H9 (cell line): ENCODE data around the gene STX8. TPM values are rescaled to one million over a fixed set of nuclear protein-coding genes. Genes with fewer than 3 reads are reported as not detected.

Source experiments
- DNase-seq: peaks from one replicate; pipeline ENCODE4 v3.0.0-alpha.2; 2017
- H2AFZ ChIP-seq: one replicate; pipeline ENCODE4 v1.6.1; 2013; ENCODE audit warnings: mild to moderate bottlenecking, low read length, control low read depth, moderate library complexity
- H2AK5ac ChIP-seq: 2 replicates; pipeline ENCODE4 v1.6.1; 2013; ENCODE audit warnings: low read length, control low read depth, mixed read lengths; ENCODE audit not compliant: insufficient read length
- H2BK120ac ChIP-seq: one replicate; pipeline ENCODE4 v1.6.1; 2013; ENCODE audit warnings: low read depth, mild to moderate bottlenecking, low read length, control low read depth, inconsistent platforms; ENCODE audit not compliant: poor library complexity, severe bottlenecking
- H2BK12ac ChIP-seq: 2 replicates; pipeline ENCODE4 v1.6.1; 2013; ENCODE audit warnings: low read length, control low read depth, mixed read lengths, low read depth; ENCODE audit not compliant: insufficient read length
- H2BK15ac ChIP-seq: 2 replicates; pipeline ENCODE4 v1.6.1; 2013; ENCODE audit warnings: low read depth, low read length, control low read depth
- H2BK20ac ChIP-seq: one replicate; pipeline ENCODE4 v1.6.1; 2013; ENCODE audit warnings: low read depth, mild to moderate bottlenecking, low read length, control low read depth, inconsistent platforms; ENCODE audit not compliant: poor library complexity, severe bottlenecking
- H2BK5ac ChIP-seq: 2 replicates; pipeline ENCODE4 v1.6.1; 2013; ENCODE audit warnings: low read length, control low read depth, mixed read lengths; ENCODE audit not compliant: insufficient read length
- H3K14ac ChIP-seq: 2 replicates; pipeline ENCODE4 v1.6.1; 2013; ENCODE audit warnings: low read length, control low read depth; ENCODE audit not compliant: insufficient read depth
- H3K18ac ChIP-seq: 2 replicates; pipeline ENCODE4 v1.6.1; 2013; ENCODE audit warnings: low read depth, mild to moderate bottlenecking, mixed read lengths, low read length, control low read depth; ENCODE audit not compliant: insufficient read length
- H3K23ac ChIP-seq: 2 replicates; pipeline ENCODE4 v1.6.1; 2013; ENCODE audit warnings: low read length, control low read depth, mixed read lengths, low read depth; ENCODE audit not compliant: insufficient read length
- H3K23me2 ChIP-seq: 2 replicates; pipeline ENCODE4 v1.6.1; 2013; ENCODE audit warnings: low read depth, mild to moderate bottlenecking, mixed read lengths, low read length, control low read depth; ENCODE audit not compliant: insufficient read length, poor library complexity, severe bottlenecking
- H3K27ac ChIP-seq: 2 replicates; pipeline ENCODE4 v1.5.1; 2013; ENCODE audit warnings: low read length, control low read depth, mixed read lengths, low read depth; ENCODE audit not compliant: insufficient read length
- H3K27me3 ChIP-seq: 2 replicates; pipeline ENCODE4 v1.6.1; 2013; ENCODE audit warnings: low read length, control low read depth, inconsistent platforms; ENCODE audit not compliant: insufficient read depth
- H3K4ac ChIP-seq: 2 replicates; pipeline ENCODE4 v1.6.1; 2013; ENCODE audit warnings: low read depth, mild to moderate bottlenecking, control low read depth, inconsistent platforms, low read length, moderate library complexity
- H3K4me1 ChIP-seq: 2 replicates; pipeline ENCODE4 v1.6.1; 2013; ENCODE audit warnings: low read length, control low read depth, inconsistent platforms; ENCODE audit not compliant: insufficient read depth
- H3K4me2 ChIP-seq: 2 replicates; pipeline ENCODE4 v1.6.1; 2013; ENCODE audit warnings: low read length, control low read depth, mixed read lengths; ENCODE audit not compliant: insufficient read length, insufficient read depth
- H3K56ac ChIP-seq: 2 replicates; pipeline ENCODE4 v1.6.1; 2013; ENCODE audit warnings: low read depth, mild to moderate bottlenecking, mixed read lengths, low read length, control low read depth; ENCODE audit not compliant: insufficient read length
- H3K79me1 ChIP-seq: 2 replicates; pipeline ENCODE4 v1.6.1; 2013; ENCODE audit warnings: low read depth, mild to moderate bottlenecking, moderate library complexity, low read length, control low read depth, inconsistent platforms; ENCODE audit not compliant: insufficient read depth, poor library complexity, severe bottlenecking
- H3K79me2 ChIP-seq: 2 replicates; pipeline ENCODE4 v1.6.1; 2013; ENCODE audit warnings: low read length, control low read depth, inconsistent platforms; ENCODE audit not compliant: insufficient read depth
- H3K9ac ChIP-seq: 2 replicates; pipeline ENCODE4 v1.6.1; 2013; ENCODE audit warnings: low read length, control low read depth, mixed read lengths; ENCODE audit not compliant: insufficient read length; ENCODE audit errors: extremely low read depth
- H3K9me3 ChIP-seq: one replicate; pipeline ENCODE4 v1.6.1; 2013; ENCODE audit warnings: low read depth, low read length, inconsistent platforms; ENCODE audit not compliant: control insufficient read depth
- H3T11ph ChIP-seq: one replicate; pipeline ENCODE4 v1.6.1; 2013; ENCODE audit warnings: mild to moderate bottlenecking, low read length, control low read depth, inconsistent platforms
- H4K20me1 ChIP-seq: one replicate; pipeline ENCODE4 v1.6.1; 2013; ENCODE audit not compliant: control insufficient read depth, insufficient read length, insufficient read depth
- H4K5ac ChIP-seq: 2 replicates; pipeline ENCODE4 v1.6.1; 2013; ENCODE audit warnings: low read depth, mild to moderate bottlenecking, mixed read lengths, low read length, control low read depth; ENCODE audit not compliant: insufficient read length
- H4K8ac ChIP-seq: replicated peaks from 2 replicates; pipeline ENCODE4 v1.6.1; 2013; ENCODE audit warnings: low read length, control low read depth, mixed read lengths, low read depth; ENCODE audit not compliant: insufficient read length
- H4K91ac ChIP-seq: 2 replicates; pipeline ENCODE4 v1.6.1; 2013; ENCODE audit warnings: low read depth, mild to moderate bottlenecking, moderate library complexity, mixed read lengths, low read length, control low read depth; ENCODE audit not compliant: insufficient read length
- H3K27ac Mint-ChIP-seq, 3 experiments: 2 replicates in 2 of 3; 3 replicates in 1 of 3; pipeline ENCODE4 v1.8.0; 2020 to 2021; ENCODE audit warnings: mixed read lengths in 3 of 3, mild to moderate bottlenecking in 1 of 3, moderate library complexity in 1 of 3
- H3K27me3 Mint-ChIP-seq: 2 replicates; pipeline ENCODE4 v1.8.0; 2021; ENCODE audit warnings: low read depth, mild to moderate bottlenecking, moderate library complexity, mixed read lengths
- H3K36me3 Mint-ChIP-seq, 3 experiments: 2 replicates in 2 of 3; 3 replicates in 1 of 3; pipeline ENCODE4 v1.8.0; 2020 to 2021; ENCODE audit warnings: low read depth in 3 of 3, mixed read lengths in 3 of 3; ENCODE audit not compliant: insufficient read depth in 1 of 3
- H3K4me1 Mint-ChIP-seq, 2 experiments: 2 replicates each; pipeline ENCODE4 v1.8.0; 2020; ENCODE audit warnings: mixed read lengths in 2 of 2
- H3K4me3 Mint-ChIP-seq, 2 experiments: 2 replicates in 1 of 2; 3 replicates in 1 of 2; pipeline ENCODE4 v1.8.0; 2020 to 2021; ENCODE audit warnings: mild to moderate bottlenecking in 2 of 2, mixed read lengths in 2 of 2, moderate library complexity in 1 of 2
- H3K9me3 Mint-ChIP-seq, 2 experiments: 2 replicates in 1 of 2; 3 replicates in 1 of 2; pipeline ENCODE4 v1.8.0; 2020; ENCODE audit warnings: mild to moderate bottlenecking in 2 of 2, mixed read lengths in 2 of 2, moderate library complexity in 1 of 2
- CTCF ChIP-seq: fragments of 200-600 bp; sonication (generic); conservative IDR thresholded peaks from 3 replicates; pipeline ENCODE4 v1.8.0; 2021; ENCODE audit warnings: antibody characterized with exemption, mild to moderate bottlenecking
- WGBS: extraction: QIAGEN DNeasy Blood & Tissue Kit; methylation state at CpG from one replicate; pipeline ENCODE4 v1.1.7; 2013; ENCODE audit warnings: missing lambda C conversion rate, low lambda C conversion rate, mixed read lengths; ENCODE audit not compliant: insufficient read length; ENCODE audit errors: extremely low coverage; 5-methylcytosine and 5-hydroxymethylcytosine counted together
- total RNA-seq: library from RNA; stranded (reverse); gene quantifications from 2 replicates; pipeline ENCODE4 v1.2.1, GENCODE V29; 2021

The STX8 gene
- total RNA-seq, 1 experiment from 2014 or later = 55.1 TPM

GRCh38 chr17:9509236-9509816, 66.3 kb downstream of the STX8 start:
- Histone ChIP-seq H3K9me3 (no peaks in the 10 kb centered on the region), H2AK5ac (no peak overlapping the region), H3T11ph (no peak overlapping the region), H3K79me2 (no peaks in the 10 kb centered on the region), H2BK12ac (no peak overlapping the region), H3K23ac (no peak overlapping the region), H3K14ac (no peak overlapping the region), H2AFZ (no peak overlapping the region), H2BK5ac (no peak overlapping the region), H4K20me1 (no peaks in the 10 kb centered on the region), H3K56ac (no peak overlapping the region), H3K4me2 (no peak overlapping the region), H2BK20ac (no peak overlapping the region), H3K23me2 (no peaks in the 10 kb centered on the region), H3K18ac (no peak overlapping the region), H3K9ac (no peak overlapping the region), H3K27ac (no peak overlapping the region), H3K4me1 (no peaks in the 10 kb centered on the region), H2BK120ac (no peak overlapping the region), H4K8ac (no peak overlapping the region), H3K4ac (no peak overlapping the region), H3K79me1 (no peaks in the 10 kb centered on the region), H4K5ac (no peak overlapping the region), H3K27me3 (no peaks in the 10 kb centered on the region), H2BK15ac (no peak overlapping the region), H4K91ac (no peak overlapping the region)
- H3K4me3 Mint-ChIP-seq = no peak overlapping the region
- H3K27ac Mint-ChIP-seq = peak overlapping the region in 1 of 3 experiments; percentile 61; a peak in 2 of 7 replicates
- no CpG with 5 or more reads among the region's 1 CpG for WGBS
- peaks cover 10 to 11% of the 10 kb centered on the region in 2 experiments for H3K4me1 Mint-ChIP-seq
- peaks cover 7 to 11% of the 10 kb centered on the region in 2 experiments; a peak in 4 of 5 replicates for H3K9me3 Mint-ChIP-seq
- peaks cover 3 to 7% (median 3%) of the 10 kb centered on the region in 3 experiments; a peak in 5 of 7 replicates for H3K36me3 Mint-ChIP-seq
- no peaks in the 10 kb centered on the region for H3K27me3 Mint-ChIP-seq
- TF ChIP-seq CTCF = no peak
- DNase-seq = no peak
